CD4-positive, alpha-beta memory T cell (primary cell): ENCODE results near the gene ZNF791. TPM values are rescaled to one million over a fixed set of nuclear protein-coding genes. Genes with fewer than 3 reads are reported as not detected.

Experiments used
- CTCF ChIA-PET: fragments of 350-600 bp; sonication (Branson Sonifier 250); formaldehyde crosslinking; loops from one replicate; lab custom pipeline; 2021; ENCODE audit warnings: inconsistent platforms; ENCODE audit not compliant: partially characterized antibody; lab: Charles Lee
- POLR2A ChIA-PET: fragments of 350-600 bp; sonication (Branson Sonifier 250); formaldehyde crosslinking; loops from one replicate; lab custom pipeline; 2021; ENCODE audit not compliant: partially characterized antibody; lab: Charles Lee
- DNase-seq, 5 donors: peaks; one replicate each; pipeline versions ENCODE4 v3.0.0 to v3.0.0-alpha.2; 2020 to 2022; ENCODE audit warnings: mixed read lengths in 1 of 5
- H3K27ac ChIP-seq: one replicate; pipeline ENCODE4 v1.7.0; 2013; ENCODE audit warnings: low read depth, low read length
- H3K27me3 ChIP-seq: 2 replicates; pipeline ENCODE4 v1.7.0; 2013; ENCODE audit warnings: mild to moderate bottlenecking, low read length, moderate library complexity; ENCODE audit not compliant: insufficient read depth
- H3K36me3 ChIP-seq: 2 replicates; pipeline ENCODE4 v1.7.0; 2013; ENCODE audit warnings: mild to moderate bottlenecking, low read length, moderate library complexity; ENCODE audit not compliant: insufficient read depth
- H3K4me1 ChIP-seq: 2 replicates; pipeline ENCODE4 v1.7.0; 2013; ENCODE audit warnings: mild to moderate bottlenecking, low read length, moderate library complexity; ENCODE audit not compliant: insufficient read depth
- H3K4me3 ChIP-seq, 2 donors: one replicate each; pipeline ENCODE4 v1.7.0; 2013; ENCODE audit warnings: low read length in 2 of 2, mild to moderate bottlenecking in 1 of 2
- H3K9me3 ChIP-seq, 2 donors: one replicate each; pipeline ENCODE4 v1.7.0; 2013; ENCODE audit warnings: low read length in 2 of 2, control low read depth in 1 of 2; ENCODE audit not compliant: control insufficient read depth in 1 of 2
- H3K27ac Mint-ChIP-seq, 7 donors: one replicate each; pipeline ENCODE4 v1.8.0; 2020 to 2021; ENCODE audit warnings: mixed read lengths in 7 of 7, mild to moderate bottlenecking in 6 of 7, inconsistent platforms in 3 of 7, moderate library complexity in 3 of 7
- H3K27me3 Mint-ChIP-seq, 2 donors: one replicate each; pipeline ENCODE4 v1.8.0; 2020 to 2021; ENCODE audit warnings: mixed read lengths in 2 of 2
- H3K36me3 Mint-ChIP-seq, 2 donors: one replicate each; pipeline ENCODE4 v1.8.0; 2020 to 2021; ENCODE audit warnings: mixed read lengths in 2 of 2, inconsistent platforms in 1 of 2, mild to moderate bottlenecking in 1 of 2
- H3K4me1 Mint-ChIP-seq, 4 donors: one replicate each; pipeline ENCODE4 v1.8.0; 2020 to 2021; ENCODE audit warnings: mixed read lengths in 4 of 4, mild to moderate bottlenecking in 1 of 4
- H3K4me3 Mint-ChIP-seq, 8 donors: one replicate each; pipeline ENCODE4 v1.8.0; 2020 to 2021; ENCODE audit warnings: mixed read lengths in 8 of 8, mild to moderate bottlenecking in 7 of 8, moderate library complexity in 6 of 8, inconsistent platforms in 3 of 8
- H3K9me3 Mint-ChIP-seq, 8 donors: one replicate each; pipeline ENCODE4 v1.8.0; 2020 to 2021; ENCODE audit warnings: mixed read lengths in 8 of 8, mild to moderate bottlenecking in 5 of 8, inconsistent platforms in 3 of 8, moderate library complexity in 1 of 8
- intact Hi-C: fragments of 100-400 bp; cut with micrococcal nuclease; formaldehyde crosslinking; loops from one replicate; pipeline ENCODE4 v1.15.1; 2023
- polyA plus RNA-seq, 2 donors: library from polyadenylated mRNA; unstranded; fragments of 300-500 nt; fragmentation: Illumina TruSeq; gene quantifications; one replicate each; pipeline ENCODE4 v1.2.3, GENCODE V29; 2021
- total RNA-seq, 2 experiments: library from RNA; stranded (reverse); gene quantifications; one replicate each; pipeline ENCODE4 v1.2.3, GENCODE V29; 2021

Gene ZNF791
- total and polyA plus RNA-seq, 4 experiments from 2014 or later, result 11.5 to 46.3 (median 31.6) TPM

DNA sequence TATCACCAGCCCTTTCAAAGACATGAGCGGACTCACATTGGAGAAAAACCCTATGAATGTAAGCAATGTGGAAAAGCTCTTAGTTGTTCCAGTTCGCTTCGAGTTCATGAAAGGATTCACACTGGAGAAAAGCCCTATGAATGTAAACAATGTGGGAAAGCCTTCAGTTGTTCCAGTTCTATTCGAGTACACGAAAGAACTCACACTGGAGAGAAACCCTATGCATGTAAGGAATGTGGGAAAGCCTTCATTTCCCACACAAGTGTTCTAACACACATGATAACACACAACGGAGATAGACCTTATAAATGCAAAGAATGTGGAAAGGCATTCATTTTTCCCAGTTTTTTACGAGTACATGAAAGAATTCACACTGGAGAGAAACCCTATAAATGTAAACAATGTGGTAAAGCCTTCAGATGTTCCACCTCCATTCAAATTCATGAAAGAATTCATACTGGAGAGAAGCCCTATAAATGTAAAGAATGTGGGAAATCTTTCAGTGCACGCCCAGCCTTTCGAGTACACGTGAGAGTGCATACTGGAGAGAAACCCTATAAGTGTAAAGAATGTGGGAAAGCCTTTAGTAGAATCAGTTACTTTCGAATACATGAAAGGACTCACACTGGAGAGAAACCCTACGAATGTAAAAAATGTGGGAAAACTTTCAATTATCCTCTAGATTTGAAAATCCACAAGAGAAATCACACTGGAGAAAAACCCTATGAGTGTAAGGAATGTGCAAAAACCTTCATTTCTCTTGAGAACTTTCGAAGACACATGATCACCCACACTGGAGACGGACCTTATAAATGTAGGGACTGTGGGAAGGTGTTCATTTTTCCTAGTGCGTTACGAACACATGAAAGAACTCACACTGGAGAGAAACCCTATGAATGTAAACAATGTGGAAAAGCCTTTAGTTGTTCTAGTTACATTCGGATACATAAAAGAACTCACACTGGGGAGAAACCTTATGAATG lies 17.6 kb downstream of the ZNF791 start:
- POLR2A ChIA-PET, result no interaction called here
- no peak overlapping the region for H3K27ac Mint-ChIP-seq

DNA sequence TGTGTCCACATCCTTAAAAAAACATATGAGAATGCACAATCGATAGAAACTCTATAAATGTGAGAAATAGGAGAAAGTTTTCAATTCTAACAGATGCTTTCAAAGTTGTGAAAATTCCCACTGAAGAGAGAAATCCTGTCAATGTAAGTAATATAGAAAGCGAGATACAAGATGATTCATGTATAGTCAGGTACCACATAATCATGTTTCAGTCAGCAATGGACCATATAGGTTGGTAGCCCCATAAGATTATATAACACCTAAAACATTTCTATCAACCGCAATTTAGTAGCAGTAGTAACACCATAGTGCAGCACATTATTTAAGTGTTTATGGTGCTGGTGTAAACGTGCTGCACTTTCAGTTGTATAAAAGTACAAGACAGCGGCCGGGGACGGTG lies 18.5 kb downstream of the ZNF791 start:
- Mint-ChIP-seq H3K4me3 (no peak overlapping the region), H3K36me3 (peaks cover 36 to 40% of the 10 kb centered on the region in 2 donors), H3K9me3 (peaks cover 0 to 12% (median 4%) of the 10 kb centered on the region in 8 donors), H3K27ac (no peak overlapping the region), H3K4me1 (peaks cover 0 to 4% (median 2%) of the 10 kb centered on the region in 4 donors), H3K27me3 (no peaks in the 10 kb centered on the region)
- intact Hi-C loops, result no loop called here
- H3K27me3 ChIP-seq, result no peaks in the 10 kb centered on the region
- H3K36me3 ChIP-seq, result peaks cover 28% of the 10 kb centered on the region
- CTCF ChIA-PET, result no interaction called here
- no peaks in the 10 kb centered on the region for H3K4me1 ChIP-seq
- H3K27ac ChIP-seq, result no peak overlapping the region
- peaks cover 3 to 4% of the 10 kb centered on the region in 2 donors for H3K9me3 ChIP-seq
- no peak for DNase-seq
- POLR2A ChIA-PET, result no interaction called here
- no peak overlapping the region for H3K4me3 ChIP-seq

More for the DNA sequence above, 17.6 kb downstream of the ZNF791 start:
- Mint-ChIP-seq H3K27me3 (no peaks in the 10 kb centered on the region), H3K9me3 (peaks cover 0 to 12% (median 4%) of the 10 kb centered on the region in 8 donors), H3K4me3 (no peak overlapping the region), H3K4me1 (peaks cover 0 to 5% (median 2%) of the 10 kb centered on the region in 4 donors), H3K36me3 (peaks cover 39 to 45% of the 10 kb centered on the region in 2 donors)
- DNase-seq, result no peak
- Histone ChIP-seq H3K27me3 (no peaks in the 10 kb centered on the region), H3K4me1 (no peaks in the 10 kb centered on the region), H3K36me3 (peaks cover 28% of the 10 kb centered on the region), H3K9me3 (peaks cover 3 to 4% of the 10 kb centered on the region in 2 donors), H3K27ac (no peak overlapping the region), H3K4me3 (no peak overlapping the region)
- CTCF ChIA-PET, result no interaction called here
- intact Hi-C loops, result no loop called here

DNA sequence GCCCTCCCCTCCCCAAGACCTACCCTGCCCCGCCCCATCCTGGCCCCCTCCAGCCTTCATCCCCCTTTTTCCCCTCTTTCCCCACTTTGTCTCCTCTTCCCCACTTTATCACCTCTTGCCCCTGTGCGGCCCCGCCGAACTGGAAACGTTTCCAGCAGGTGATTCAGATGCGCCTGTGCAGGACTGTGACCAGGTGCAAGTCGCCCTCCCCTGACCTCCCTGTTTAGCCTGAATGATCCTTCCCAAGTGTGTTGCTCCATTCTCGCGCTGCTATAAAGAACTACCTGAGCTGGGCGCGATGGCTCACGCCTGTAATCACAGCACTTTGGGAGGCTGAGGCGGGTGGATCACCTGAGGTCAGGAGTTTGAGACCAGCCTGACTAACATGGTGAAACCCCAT lies 25.9 kb downstream of the ZNF791 start:
- Histone ChIP-seq H3K36me3 (no peaks in the 10 kb centered on the region), H3K9me3 (no peaks in the 10 kb centered on the region), H3K27ac (no peak overlapping the region), H3K27me3 (no peaks in the 10 kb centered on the region), H3K4me3 (no peak overlapping the region), H3K4me1 (peaks cover 20% of the 10 kb centered on the region)
- Mint-ChIP-seq H3K4me1 (peaks cover 12 to 21% (median 15%) of the 10 kb centered on the region in 4 donors), H3K27me3 (no peaks in the 10 kb centered on the region), H3K27ac (no peak overlapping the region), H3K36me3 (no peaks in the 10 kb centered on the region), H3K9me3 (no peaks in the 10 kb centered on the region), H3K4me3 (no peak overlapping the region)
- intact Hi-C loops, result no loop called here
- ChIA-PET POLR2A (no interaction called here), CTCF (no interaction called here)
- no peak for DNase-seq

GRCh38 chr19:12638611-12639182 lies 28.0 kb downstream of the ZNF791 start:
- Mint-ChIP-seq H3K9me3 (no peaks in the 10 kb centered on the region), H3K36me3 (no peaks in the 10 kb centered on the region), H3K4me1 (peaks cover 11 to 17% (median 15%) of the 10 kb centered on the region in 4 donors), H3K27ac (no peak overlapping the region), H3K4me3 (no peak overlapping the region), H3K27me3 (no peaks in the 10 kb centered on the region)
- Histone ChIP-seq H3K4me3 (no peak overlapping the region), H3K36me3 (no peaks in the 10 kb centered on the region), H3K9me3 (no peaks in the 10 kb centered on the region), H3K27me3 (no peaks in the 10 kb centered on the region), H3K27ac (no peak overlapping the region), H3K4me1 (peaks cover 20% of the 10 kb centered on the region)
- CTCF ChIA-PET, result interaction anchor here (0.7 to 1.8 kb wide), 2 partner anchors 25 to 33 kb away, joined by 4 to 10 read pairs; no protein-coding TSS in a partner anchor
- intact Hi-C loops, result no loop called here
- POLR2A ChIA-PET, result no interaction called here
- DNase-seq, result no peak

- H3K4me1 ChIP-seq, result peaks cover 18% of the 10 kb centered on the region
- no peaks in the 10 kb centered on the region for H3K27me3 Mint-ChIP-seq
- H3K36me3 ChIP-seq, result no peaks in the 10 kb centered on the region
- H3K27ac ChIP-seq, result no peak overlapping the region
- ChIA-PET POLR2A (interaction anchor here (0.5 to 2.1 kb wide), 8 partner anchors 26 to 153 kb away, joined by 3 to 9 read pairs (median 6); partner anchors contain the start of genes MAN2B1, TNPO2, WDR83 and ZNF490), CTCF (interaction anchor here (0.5 to 2.1 kb wide), 25 partner anchors 9 to 207 kb away, joined by 3 to 17 read pairs (median 4); partner anchors contain the start of gene FBXW9)
- peaks cover 0 to 4% of the 10 kb centered on the region in 2 donors for H3K36me3 Mint-ChIP-seq
- H3K4me3 Mint-ChIP-seq, result peak overlapping the region; percentile 68 to 82 (median 76)
- no peaks in the 10 kb centered on the region for H3K9me3 Mint-ChIP-seq
- no peaks in the 10 kb centered on the region for H3K9me3 ChIP-seq
- no peak overlapping the region for H3K4me3 ChIP-seq
- intact Hi-C loops, result loop anchor here (1.0 kb wide), 3 partner anchors 26 to 76 kb away; partner anchors contain the start of genes MAN2B1 and WDR83
- H3K4me1 Mint-ChIP-seq, result peaks cover 11 to 15% (median 14%) of the 10 kb centered on the region in 4 donors
- peak overlapping the region; percentile 14 to 92 (median 54) for H3K27ac Mint-ChIP-seq
- H3K27me3 ChIP-seq, result no peaks in the 10 kb centered on the region
- DNase-seq, result peak; percentile 71 to 82 (median 75)
Observed at GRCh38 chr19:12639901-12640613, 29.3 kb downstream of the ZNF791 start.

DNA sequence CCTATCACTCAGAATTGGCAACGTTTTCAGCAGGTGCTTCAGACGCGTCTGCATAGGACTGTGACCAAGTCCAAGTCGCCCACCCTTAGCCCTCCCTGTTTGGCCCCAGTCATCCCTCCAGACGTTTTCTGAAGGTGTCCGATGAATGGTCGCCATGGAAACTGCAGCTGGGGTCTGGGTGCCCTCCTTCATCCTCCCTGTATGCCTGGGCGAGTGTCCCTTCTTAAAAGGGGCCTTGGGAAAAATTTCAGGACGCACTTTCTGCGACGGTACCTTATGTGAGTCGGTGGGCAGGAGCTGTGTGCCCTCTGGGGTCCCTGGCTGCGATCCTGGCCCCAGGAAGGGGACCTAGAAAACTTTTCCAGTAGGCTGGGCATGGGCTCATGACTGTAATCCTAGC lies 30.7 kb downstream of the ZNF791 start:
- intact Hi-C loops, result no loop called here
- no peak overlapping the region for H3K4me3 Mint-ChIP-seq
- Histone ChIP-seq H3K36me3 (no peaks in the 10 kb centered on the region), H3K4me3 (no peak overlapping the region), H3K4me1 (peaks cover 12% of the 10 kb centered on the region), H3K27me3 (no peaks in the 10 kb centered on the region), H3K27ac (no peak overlapping the region), H3K9me3 (no peaks in the 10 kb centered on the region)
- H3K27me3 Mint-ChIP-seq, result no peaks in the 10 kb centered on the region
- peaks cover 0 to 4% of the 10 kb centered on the region in 2 donors for H3K36me3 Mint-ChIP-seq
- peaks cover 7 to 9% (median 9%) of the 10 kb centered on the region in 4 donors for H3K4me1 Mint-ChIP-seq
- DNase-seq, result no peak
- no peaks in the 10 kb centered on the region for H3K9me3 Mint-ChIP-seq
- POLR2A ChIA-PET, result interaction anchor here (2.1 kb wide), 1 partner anchor 25 kb away, joined by 8 read pairs; the partner anchor contains the start of genes MAN2B1 and WDR83
- CTCF ChIA-PET, result interaction anchor here (0.7 to 1.9 kb wide), 2 partner anchors 30 to 210 kb away, joined by 3 to 17 read pairs; no protein-coding TSS in a partner anchor
- H3K27ac Mint-ChIP-seq, result no peak overlapping the region
